Fibroblast of skin of abdomen (primary cell): Measurements from ENCODE around the gene ITIH6.

Experiments used
- DNase-seq: peaks from one replicate; pipeline ENCODE4 v3.0.0-alpha.2; 2013

The ITIH6 gene

DNA sequence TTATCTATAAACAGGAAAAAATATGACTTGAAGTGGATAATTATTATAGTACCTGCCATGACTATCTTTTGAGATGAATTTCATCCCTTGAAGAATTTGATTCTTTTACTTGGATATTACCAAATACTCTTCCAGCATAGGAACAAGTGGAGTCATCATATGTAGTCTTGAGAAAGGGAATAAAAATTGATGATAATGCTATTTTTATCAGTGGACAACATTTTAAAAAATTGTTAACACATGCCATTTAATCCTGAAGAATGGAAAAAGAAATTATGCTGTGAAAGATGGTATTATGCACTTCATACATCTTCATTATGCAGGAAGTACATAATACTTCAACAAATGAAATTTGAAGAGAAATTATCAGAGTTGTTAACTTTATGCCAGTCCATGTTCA, 83.6 kb downstream of the ITIH6 start:
- no peak for DNase-seq

GRCh38 chrX:54711735-54712134, 86.3 kb downstream of the ITIH6 start:
- no peak for DNase-seq

DNA sequence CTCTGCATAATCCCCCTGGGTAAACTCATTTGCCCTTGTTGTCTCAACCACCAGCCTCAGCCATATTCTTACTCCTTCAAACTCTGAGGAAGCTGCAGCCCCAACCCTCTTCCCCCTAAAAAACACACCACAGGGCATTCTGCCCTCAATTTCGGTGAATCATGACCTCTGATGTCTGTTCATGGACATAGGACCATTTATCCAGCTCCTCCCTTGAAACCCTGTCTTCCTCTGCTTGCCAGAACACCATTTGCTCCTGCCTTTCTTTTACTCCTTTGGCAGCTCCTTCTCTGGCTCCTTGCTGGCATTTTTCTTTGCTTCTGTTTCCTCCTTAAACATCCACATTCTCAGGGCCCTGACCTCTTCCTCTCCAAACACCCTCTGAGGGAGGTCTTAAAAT, 87.1 kb downstream of the ITIH6 start:
- DNase-seq = no peak

DNA sequence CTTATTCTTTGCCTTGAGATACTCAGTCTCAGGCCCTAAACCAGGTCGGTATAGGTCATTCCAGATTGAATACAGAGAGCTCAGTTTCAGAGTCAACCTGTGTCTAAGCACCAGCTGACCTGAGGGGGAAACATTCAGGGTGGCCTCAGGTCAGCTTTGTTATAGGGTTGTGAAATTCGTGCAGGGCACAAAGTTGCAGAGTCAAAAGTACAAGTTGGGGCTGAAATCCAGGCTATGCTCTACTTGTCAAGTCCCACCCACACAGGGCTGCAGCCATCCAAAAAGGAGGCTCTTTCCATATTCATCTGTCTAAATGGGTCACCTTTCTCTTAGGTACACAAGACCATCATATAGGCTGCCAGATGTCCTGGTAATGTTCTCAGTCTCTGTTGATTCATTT, 89.7 kb downstream of the ITIH6 start:
- no peak for DNase-seq
